ENCODE results near the gene SNAPIN. TPM values are rescaled to one million over a fixed set of nuclear protein-coding genes. Genes with fewer than 3 reads are reported as not detected.

Gene SNAPIN
- total RNA-seq, 1 experiment from 2014 or later: 23.4 TPM

- TF ChIP-seq GTF2I (CRISPR knock-in tag; conservative IDR thresholded peaks at IDR 0.05) (no peak), PRRX2 (CRISPR knock-in tag; IDR thresholded peaks at IDR 0.05) (no peak), GABPB1 (CRISPR knock-in tag; IDR thresholded peaks at IDR 0.05) (peak; percentile 68), E2F1 (CRISPR knock-in tag; IDR thresholded peaks at IDR 0.05) (no peak)
- H3K27me3 Mint-ChIP-seq (ENCODE audit: low read depth): no peaks in the 10 kb centered on the region; the same call in 1 of the 2 replicates
- no peak within 1 kb of the TSS; the same call in 1 of the 2 replicates for H3K27ac Mint-ChIP-seq
- H3K4me1 Mint-ChIP-seq: peaks cover 34% of the 10 kb centered on the region
- CTCF ChIA-PET: interaction anchor here (0.9 to 14.4 kb wide), 16 partner anchors 9 to 261 kb away, joined by 3 to 230 read pairs (median 6); partner anchors contain the start of genes CHTOP, S100A1, S100A13 and S100A2
- no peaks in the 10 kb centered on the region for H3K9me3 Mint-ChIP-seq
- H3K36me3 Mint-ChIP-seq: peaks cover 11% of the 10 kb centered on the region
- DNase-seq (ENCODE audit: low spot score) (no peak), ATAC-seq (peak; percentile 19)
- POLR2A ChIA-PET: interaction anchor here (0.6 to 1.7 kb wide), 3 partner anchors 11 to 120 kb away, joined by 3 to 15 read pairs (median 5); partner anchors contain the start of gene S100A13
- H3K4me3 Mint-ChIP-seq: no peak within 1 kb of the TSS
Observed at GRCh38 chr1:153616144-153616916, 42.2 kb upstream of the SNAPIN start, which contains the start of gene S100A14. S100A14 (minus strand) TSS chr1:153616325; CDS start chr1:153615858, 467 bp downstream.

- Mint-ChIP-seq H3K4me3 (no peak overlapping the region), H3K4me1 (peaks cover 28% of the 10 kb centered on the region), H3K36me3 (peaks cover 11% of the 10 kb centered on the region), H3K27me3 (ENCODE audit: low read depth) (no peaks in the 10 kb centered on the region), H3K9me3 (no peaks in the 10 kb centered on the region), H3K27ac (no peak overlapping the region; the same call in 1 of the 2 replicates)
- TF ChIP-seq ZBTB21 (CRISPR knock-in tag; IDR thresholded peaks at IDR 0.05; ENCODE audit: borderline replicate concordance): no peak
- no peak for TF ChIP-seq ZBTB43 (CRISPR knock-in tag; IDR thresholded peaks at IDR 0.05)
- TF ChIP-seq SMAD3 (CRISPR knock-in tag; IDR thresholded peaks at IDR 0.05; ENCODE audit: borderline replicate concordance): no peak
- no peak for TF ChIP-seq ARID4B (CRISPR knock-in tag; IDR thresholded peaks at IDR 0.05; ENCODE audit: borderline replicate concordance)
- DNase-seq (ENCODE audit: low spot score): no peak
- POLR2A ChIA-PET: interaction anchor here (0.6 to 1.7 kb wide), 3 partner anchors 10 to 119 kb away, joined by 3 to 15 read pairs (median 5); partner anchors contain the start of gene S100A13
- ATAC-seq: no peak
- CTCF ChIA-PET: interaction anchor here (0.9 to 14.4 kb wide), 13 partner anchors 9 to 261 kb away, joined by 3 to 230 read pairs (median 6); partner anchors contain the start of genes CHTOP, S100A1 and S100A13
Observed at GRCh38 chr1:153616917-153617311, 41.6 kb upstream of the SNAPIN start.

- peak; percentile 68 for ATAC-seq
- Mint-ChIP-seq H3K9me3 (no peaks in the 10 kb centered on the region), H3K27ac (no peak overlapping the region), H3K4me3 (no peak overlapping the region), H3K27me3 (ENCODE audit: low read depth) (no peaks in the 10 kb centered on the region), H3K4me1 (peaks cover 22% of the 10 kb centered on the region), H3K36me3 (peaks cover 15% of the 10 kb centered on the region)
- ChIA-PET POLR2A (no interaction called here), CTCF (interaction anchor here (0.5 to 14.4 kb wide), 13 partner anchors 10 to 164 kb away, joined by 3 to 230 read pairs (median 6); partner anchors contain the start of genes CHTOP, S100A1 and S100A13)
- TF ChIP-seq NR3C1 (CRISPR knock-in tag; conservative IDR thresholded peaks at IDR 0.05; ENCODE audit: low read depth) (no peak), CTCF (IDR thresholded peaks at IDR 0.05) (peak; percentile 31), CREB1 (CRISPR knock-in tag; IDR thresholded peaks at IDR 0.05) (no peak), OVOL2 (CRISPR knock-in tag; IDR thresholded peaks at IDR 0.05; ENCODE audit: borderline replicate concordance) (no peak), MXD4 (CRISPR knock-in tag; IDR thresholded peaks at IDR 0.05; ENCODE audit: borderline replicate concordance) (no peak), PRRX2 (CRISPR knock-in tag; IDR thresholded peaks at IDR 0.05) (0 out of 2 replicates have a peak, but pooled peaks have one; percentile 47)
- peak; percentile 62 for DNase-seq (ENCODE audit: low spot score)
Observed at GRCh38 chr1:153617663-153618062, 40.8 kb upstream of the SNAPIN start.

Data from WTC11 (cell line).